ENCODE results near the gene ARMH3. TPM values are rescaled to one million over a fixed set of nuclear protein-coding genes. Genes with fewer than 3 reads are reported as not detected.

The ARMH3 gene
- total and polyA plus RNA-seq, 4 donors: 14.7 to 23.7 (median 20.6) TPM

DNA sequence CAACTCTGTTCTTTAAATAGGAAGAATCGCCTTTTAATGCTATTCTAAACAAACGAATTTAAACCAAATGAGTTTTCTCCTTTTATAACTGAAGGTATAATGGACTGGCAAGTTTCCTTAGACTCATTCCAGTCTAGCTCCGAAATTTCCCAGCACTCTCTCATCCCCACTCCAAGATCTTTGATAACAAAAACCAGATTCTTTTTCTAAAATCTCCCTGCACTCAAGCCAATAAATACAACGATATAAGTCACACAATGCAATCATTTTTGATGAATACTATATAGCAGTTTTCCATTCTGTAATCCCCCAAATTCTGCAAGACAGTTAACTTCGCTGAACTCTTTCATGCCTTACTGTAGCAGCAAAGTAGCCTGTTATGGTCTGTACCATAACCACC, 239.6 kb downstream of the ARMH3 start:
- H3K27me3 ChIP-seq (ENCODE audit: control insufficient read depth in 3 of 3, insufficient read depth in 3 of 3, low read length in 2 of 3): no peaks in the 10 kb centered on the region
- H3K4me1 ChIP-seq (ENCODE audit: control insufficient read depth in 5 of 5, insufficient read depth in 5 of 5, low read length in 5 of 5): peaks cover 4 to 30% (median 10%) of the 10 kb centered on the region in 5 donors
- H3K9ac ChIP-seq (ENCODE audit: insufficient read depth in 1 of 2, low read length in 2 of 2): peak overlapping the region in 1 of 2 donors; percentile 96
- TF ChIP-seq, protein P1, sequence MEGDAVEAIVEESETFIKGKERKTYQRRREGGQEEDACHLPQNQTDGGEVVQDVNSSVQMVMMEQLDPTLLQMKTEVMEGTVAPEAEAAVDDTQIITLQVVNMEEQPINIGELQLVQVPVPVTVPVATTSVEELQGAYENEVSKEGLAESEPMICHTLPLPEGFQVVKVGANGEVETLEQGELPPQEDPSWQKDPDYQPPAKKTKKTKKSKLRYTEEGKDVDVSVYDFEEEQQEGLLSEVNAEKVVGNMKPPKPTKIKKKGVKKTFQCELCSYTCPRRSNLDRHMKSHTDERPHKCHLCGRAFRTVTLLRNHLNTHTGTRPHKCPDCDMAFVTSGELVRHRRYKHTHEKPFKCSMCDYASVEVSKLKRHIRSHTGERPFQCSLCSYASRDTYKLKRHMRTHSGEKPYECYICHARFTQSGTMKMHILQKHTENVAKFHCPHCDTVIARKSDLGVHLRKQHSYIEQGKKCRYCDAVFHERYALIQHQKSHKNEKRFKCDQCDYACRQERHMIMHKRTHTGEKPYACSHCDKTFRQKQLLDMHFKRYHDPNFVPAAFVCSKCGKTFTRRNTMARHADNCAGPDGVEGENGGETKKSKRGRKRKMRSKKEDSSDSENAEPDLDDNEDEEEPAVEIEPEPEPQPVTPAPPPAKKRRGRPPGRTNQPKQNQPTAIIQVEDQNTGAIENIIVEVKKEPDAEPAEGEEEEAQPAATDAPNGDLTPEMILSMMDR (IDR thresholded peaks at IDR 0.05; ENCODE audit: control extremely low read depth, extremely low read depth): no peak
- H3K27ac ChIP-seq (ENCODE audit: low read depth in 1 of 2, low read length in 1 of 2): no peak overlapping the region
- DNase-seq (peak in 2 of 3 donors; percentile 49 to 51), ATAC-seq (ENCODE audit: insufficient read depth, low FRiP score) (no peak)
- H3K36me3 ChIP-seq (ENCODE audit: control insufficient read depth in 4 of 4, insufficient read depth in 4 of 4, low read length in 4 of 4): peaks cover 2 to 10% (median 5%) of the 10 kb centered on the region in 4 donors
- H3K4me3 ChIP-seq: peak overlapping the region; percentile 63
- H3K9me3 ChIP-seq (ENCODE audit: control insufficient read depth in 4 of 4, insufficient read depth in 3 of 4, low read length in 3 of 4): no peaks in the 10 kb centered on the region
- 0 to 5% methylated on average over 5 of the region's 5 CpGs for WGBS, 2 donors

DNA sequence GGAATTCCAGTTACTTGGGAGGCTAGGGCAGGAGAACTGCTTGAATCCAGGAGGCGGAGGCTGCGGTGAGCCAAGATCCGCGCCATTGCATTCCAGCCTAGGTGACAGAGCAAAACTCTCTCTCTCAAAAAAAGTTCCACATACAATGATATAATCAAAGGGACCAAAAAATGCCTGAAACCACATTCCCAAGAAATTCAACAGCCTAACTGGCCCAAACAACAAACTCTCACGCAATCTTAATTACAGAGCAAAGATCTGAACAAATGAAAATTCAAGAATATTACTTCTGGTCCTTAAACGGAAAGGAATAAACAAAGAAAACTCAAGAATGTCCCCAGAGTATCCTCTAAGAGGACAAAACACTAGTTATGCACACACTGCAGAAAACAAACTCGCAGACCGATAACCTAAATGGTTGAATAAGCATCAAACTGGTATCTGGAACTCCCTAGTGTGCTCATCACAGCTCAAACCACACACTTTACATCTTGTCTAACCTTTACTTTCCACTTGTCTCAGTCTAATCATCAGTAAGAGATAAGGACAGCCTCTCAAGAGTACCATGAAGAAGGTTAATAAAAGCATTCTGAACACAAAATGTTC, 241.4 kb downstream of the ARMH3 start:
- peaks cover 4 to 30% (median 9%) of the 10 kb centered on the region in 5 donors for H3K4me1 ChIP-seq (ENCODE audit: control insufficient read depth in 5 of 5, insufficient read depth in 5 of 5, low read length in 5 of 5)
- H3K27me3 ChIP-seq (ENCODE audit: control insufficient read depth in 3 of 3, insufficient read depth in 3 of 3, low read length in 2 of 3): no peaks in the 10 kb centered on the region
- 64 to 81% methylated on average over 8 of the region's 8 CpGs for WGBS, 2 donors
- H3K4me3 ChIP-seq: no peak overlapping the region
- TF ChIP-seq, protein P1 (IDR thresholded peaks at IDR 0.05; ENCODE audit: control extremely low read depth, extremely low read depth): no peak
- H3K36me3 ChIP-seq (ENCODE audit: control insufficient read depth in 4 of 4, insufficient read depth in 4 of 4, low read length in 4 of 4): peaks cover 6 to 24% (median 9%) of the 10 kb centered on the region in 4 donors
- no peak for ATAC-seq (ENCODE audit: insufficient read depth, low FRiP score)
- no peak for DNase-seq
- H3K27ac ChIP-seq (ENCODE audit: low read depth in 1 of 2, low read length in 1 of 2): no peak overlapping the region
- no peak overlapping the region for H3K9ac ChIP-seq (ENCODE audit: insufficient read depth in 1 of 2, low read length in 2 of 2)
- H3K9me3 ChIP-seq (ENCODE audit: control insufficient read depth in 4 of 4, insufficient read depth in 3 of 4, low read length in 3 of 4): no peaks in the 10 kb centered on the region

DNA sequence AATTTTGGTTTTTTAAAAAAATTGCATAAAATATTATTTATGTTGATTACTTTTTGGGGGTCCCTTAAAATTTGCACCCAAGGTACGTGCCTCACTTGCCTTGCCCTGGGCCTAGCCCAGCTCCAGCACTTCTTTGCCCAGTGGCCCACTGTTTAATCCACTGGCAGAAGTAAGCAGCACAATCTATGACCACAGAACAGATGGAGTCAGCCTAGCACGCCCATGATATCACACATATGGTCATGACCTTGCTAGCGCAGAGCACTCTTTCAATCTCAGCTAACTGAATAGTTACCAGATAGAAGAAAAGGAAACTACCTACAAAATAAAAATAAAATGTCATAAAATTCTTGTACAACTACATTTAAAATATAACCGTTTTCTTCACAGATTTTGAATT, 243.4 kb downstream of the ARMH3 start:
- H3K9ac ChIP-seq (ENCODE audit: insufficient read depth in 1 of 2, low read length in 2 of 2): no peak overlapping the region
- peaks cover 12 to 36% (median 19%) of the 10 kb centered on the region in 4 donors for H3K36me3 ChIP-seq (ENCODE audit: control insufficient read depth in 4 of 4, insufficient read depth in 4 of 4, low read length in 4 of 4)
- ATAC-seq (ENCODE audit: insufficient read depth, low FRiP score): no peak
- H3K4me1 ChIP-seq (ENCODE audit: control insufficient read depth in 5 of 5, insufficient read depth in 5 of 5, low read length in 5 of 5): peaks cover 0 to 21% (median 5%) of the 10 kb centered on the region in 5 donors
- WGBS, 2 donors: 87 to 92% methylated on average over 4 of the region's 4 CpGs
- no peaks in the 10 kb centered on the region for H3K27me3 ChIP-seq (ENCODE audit: control insufficient read depth in 3 of 3, insufficient read depth in 3 of 3, low read length in 2 of 3)
- H3K9me3 ChIP-seq (ENCODE audit: control insufficient read depth in 4 of 4, insufficient read depth in 3 of 4, low read length in 3 of 4): no peaks in the 10 kb centered on the region
- H3K4me3 ChIP-seq: no peak overlapping the region
- H3K27ac ChIP-seq (ENCODE audit: low read depth in 1 of 2, low read length in 1 of 2): no peak overlapping the region
- DNase-seq: no peak
- TF ChIP-seq, protein P1 (IDR thresholded peaks at IDR 0.05; ENCODE audit: control extremely low read depth, extremely low read depth): no peak

DNA sequence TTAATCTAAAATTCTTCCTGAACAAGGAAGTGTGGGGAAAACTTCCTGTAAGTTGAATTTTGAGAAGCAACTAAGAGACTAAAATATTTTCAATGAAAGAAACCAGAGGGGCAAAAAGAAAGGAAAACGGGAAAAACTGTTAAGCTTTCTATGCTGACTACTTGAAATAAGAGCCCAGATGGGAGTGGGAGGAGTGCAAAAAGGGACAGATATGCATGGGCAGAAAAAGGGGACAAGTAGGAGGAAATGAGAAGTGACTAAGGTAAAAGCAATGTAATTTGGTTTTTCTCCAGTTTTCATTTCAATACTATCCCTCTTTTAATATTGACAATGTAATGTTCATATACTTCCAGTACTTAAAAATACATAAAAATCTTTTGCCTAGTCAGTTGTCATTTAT, 248.8 kb downstream of the ARMH3 start:
- no peak overlapping the region for H3K9ac ChIP-seq (ENCODE audit: insufficient read depth in 1 of 2, low read length in 2 of 2)
- peaks cover 27 to 50% (median 46%) of the 10 kb centered on the region in 4 donors for H3K36me3 ChIP-seq (ENCODE audit: control insufficient read depth in 4 of 4, insufficient read depth in 4 of 4, low read length in 4 of 4)
- H3K27ac ChIP-seq (ENCODE audit: low read depth in 1 of 2, low read length in 1 of 2): no peak overlapping the region
- no peaks in the 10 kb centered on the region for H3K9me3 ChIP-seq (ENCODE audit: control insufficient read depth in 4 of 4, insufficient read depth in 3 of 4, low read length in 3 of 4)
- no peak for ATAC-seq (ENCODE audit: insufficient read depth, low FRiP score)
- TF ChIP-seq, protein P1 (IDR thresholded peaks at IDR 0.05; ENCODE audit: control extremely low read depth, extremely low read depth): no peak
- no peaks in the 10 kb centered on the region for H3K4me1 ChIP-seq (ENCODE audit: control insufficient read depth in 5 of 5, insufficient read depth in 5 of 5, low read length in 5 of 5)
- no peak for DNase-seq
- WGBS, 2 donors: 87 to 97% methylated on average over 1 of the region's 1 CpG
- H3K4me3 ChIP-seq: no peak overlapping the region
- H3K27me3 ChIP-seq (ENCODE audit: control insufficient read depth in 3 of 3, insufficient read depth in 3 of 3, low read length in 2 of 3): no peaks in the 10 kb centered on the region

Measured in lung (tissue), 12 donors.